GM21723 (cell line): ENCODE data around the gene NSRP1.
A peak's percentile ranks its signal among the peaks of the same experiment; 100 is the strongest.
"Not testable (repeated sequence)": the region's sequence is repeated elsewhere in the genome, so short reads cannot be mapped to it uniquely, and the experiment has no call there.

ENCODE experiments used
- ATAC-seq: cut with Tn5 transposase; IDR thresholded peaks from one replicate; pipeline ENCODE4 v1.9.1; 2021; ENCODE audit warnings: mild to moderate bottlenecking, moderate library complexity; ENCODE audit not compliant: unreplicated experiment

NSRP1 gene

GRCh38 chr17:30174556-30174955, 57.9 kb downstream of the NSRP1 start:
- ATAC-seq: no peak

GRCh38 chr17:30176855-30177254, 60.2 kb downstream of the NSRP1 start:
- ATAC-seq: no peak

- no peak for ATAC-seq
Observed at GRCh38 chr17:30186761-30187160, 70.1 kb downstream of the NSRP1 start.

GRCh38 chr17:30187573-30187972, 71.0 kb downstream of the NSRP1 start:
- no peak for ATAC-seq

- no peak for ATAC-seq
Observed at GRCh38 chr17:30188211-30188939, 71.8 kb downstream of the NSRP1 start.

- no peak for ATAC-seq
Observed at GRCh38 chr17:30191072-30191471, 74.5 kb downstream of the NSRP1 start.

- ATAC-seq: no peak
Observed at GRCh38 chr17:30196504-30196903, 79.9 kb downstream of the NSRP1 start.

GRCh38 chr17:30197416-30197815, 80.8 kb downstream of the NSRP1 start:
- no peak for ATAC-seq

- no peak for ATAC-seq
Observed at GRCh38 chr17:30199600-30199999, 83.0 kb downstream of the NSRP1 start.

- no peak for ATAC-seq
Observed at GRCh38 chr17:30200106-30200505, 83.5 kb downstream of the NSRP1 start.

- not testable (repeated sequence) for ATAC-seq
Observed at GRCh38 chr17:30200656-30201055, 84.0 kb downstream of the NSRP1 start.

- ATAC-seq: no peak
Observed at GRCh38 chr17:30203471-30203981, 86.9 kb downstream of the NSRP1 start.

GRCh38 chr17:30207655-30208054, 91.0 kb downstream of the NSRP1 start:
- no peak for ATAC-seq

- ATAC-seq: no peak
Observed at GRCh38 chr17:30208214-30208613, 91.6 kb downstream of the NSRP1 start.

- no peak for ATAC-seq
Observed at GRCh38 chr17:30209930-30210329, 93.3 kb downstream of the NSRP1 start.

GRCh38 chr17:30210366-30210765, 93.8 kb downstream of the NSRP1 start:
- ATAC-seq: no peak

GRCh38 chr17:30210901-30211300, 94.3 kb downstream of the NSRP1 start:
- no peak for ATAC-seq

GRCh38 chr17:30211371-30211770, 94.8 kb downstream of the NSRP1 start:
- ATAC-seq: no peak

- peak; percentile 71 for ATAC-seq
Observed at GRCh38 chr17:30212750-30213149, 96.1 kb downstream of the NSRP1 start.

- ATAC-seq: no peak
Observed at GRCh38 chr17:30217054-30217453, 100.4 kb downstream of the NSRP1 start.

- ATAC-seq: no peak
Observed at GRCh38 chr17:30217746-30218245, 101.2 kb downstream of the NSRP1 start.

- no peak for ATAC-seq
Observed at GRCh38 chr17:30218799-30219198, 102.2 kb downstream of the NSRP1 start.

GRCh38 chr17:30219315-30219714, 102.7 kb downstream of the NSRP1 start:
- ATAC-seq: no peak
